ENCODE results near the gene OBSCN.

GRCh38 chr1:228294717-228295116, 86.9 kb downstream of the OBSCN start:
- TF ChIP-seq EZH2 (IDR thresholded peaks at IDR 0.05; ENCODE audit: borderline replicate concordance, low read length) = no peak
- no peak for TF ChIP-seq CTCF (conservative IDR thresholded peaks at IDR 0.05 in 1 of 2, IDR thresholded peaks at IDR 0.05 in 1 of 2; ENCODE audit: extremely low read depth in 1 of 2, insufficient read depth in 1 of 2, low read depth in 1 of 2, low read length in 2 of 2)

Data from mammary epithelial cell (primary cell).